HEK293T (cell line): Measurements from ENCODE around the gene HDAC9.
"Not testable (repeated sequence)": the region's sequence is repeated elsewhere in the genome, so short reads cannot be mapped to it uniquely, and the experiment has no call there.

Experiments
- CTCF ChIA-PET: fragments of 350-600 bp; formaldehyde crosslinking; extraction: SDS; loops from one replicate; lab custom pipeline; 2021; ENCODE audit warnings: antibody characterized with exemption, inconsistent platforms; lab: Yijun Ruan, JAX
- POLR2A ChIA-PET: fragments of 350-600 bp; formaldehyde crosslinking; extraction: SDS; loops from one replicate; lab custom pipeline; 2020; ENCODE audit warnings: antibody characterized with exemption, inconsistent platforms; lab: Yijun Ruan, JAX
- DNase-seq: peaks from one replicate; pipeline ENCODE4 v3.0.0; 2012; ENCODE audit warnings: mixed read lengths; ENCODE audit errors: extremely low spot score
- ARNT ChIP-seq: fragments of 450-650 bp; IDR thresholded peaks from 2 replicates; pipeline ENCODE4 v1.6.1; 2017; ENCODE audit warnings: mild to moderate bottlenecking
- BHLHE40 ChIP-seq: fragments of 450-650 bp; IDR thresholded peaks from 2 replicates; pipeline ENCODE4 v1.6.1; 2016; ENCODE audit warnings: mild to moderate bottlenecking, moderate library complexity, borderline replicate concordance
- CTBP1 ChIP-seq: fragments of 450-650 bp; IDR thresholded peaks from 2 replicates; pipeline ENCODE4 v1.6.1; 2016; ENCODE audit warnings: borderline replicate concordance
- ELF4 ChIP-seq: fragments of 450-650 bp; IDR thresholded peaks from 2 replicates; pipeline ENCODE4 v1.6.1; 2017; ENCODE audit warnings: antibody characterized with exemption
- FOXA1 ChIP-seq: fragments of 450-650 bp; IDR thresholded peaks from 2 replicates; pipeline ENCODE4 v1.6.1; 2016; ENCODE audit warnings: mild to moderate bottlenecking
- FOXK2 ChIP-seq: fragments of 450-650 bp; IDR thresholded peaks from 2 replicates; pipeline ENCODE4 v1.6.1; 2016; ENCODE audit warnings: mild to moderate bottlenecking
- FOXM1 ChIP-seq: fragments of 450-650 bp; IDR thresholded peaks from 2 replicates; pipeline ENCODE4 v1.6.1; 2017; ENCODE audit warnings: mild to moderate bottlenecking, borderline replicate concordance
- HDGF ChIP-seq: fragments of 450-650 bp; IDR thresholded peaks from 2 replicates; pipeline ENCODE4 v1.6.1; 2017; ENCODE audit warnings: antibody characterized with exemption, borderline replicate concordance
- L3MBTL2 ChIP-seq: fragments of 450-650 bp; conservative IDR thresholded peaks from 2 replicates; pipeline ENCODE4 v1.6.1; 2016; ENCODE audit warnings: mild to moderate bottlenecking
- LEF1 ChIP-seq: fragments of 450-650 bp; IDR thresholded peaks from 2 replicates; pipeline ENCODE4 v1.6.1; 2017; ENCODE audit warnings: mild to moderate bottlenecking, borderline replicate concordance
- NFRKB ChIP-seq: fragments of 450-650 bp; IDR thresholded peaks from 2 replicates; pipeline ENCODE4 v1.6.1; 2016; ENCODE audit warnings: mild to moderate bottlenecking, moderate library complexity
- SP1 ChIP-seq: fragments of 450-650 bp; IDR thresholded peaks from 2 replicates; pipeline ENCODE4 v1.6.1; 2017
- SUZ12 ChIP-seq: fragments of 450-650 bp; IDR thresholded peaks from 2 replicates; pipeline ENCODE4 v1.6.1; 2016; ENCODE audit warnings: mild to moderate bottlenecking
- TARDBP ChIP-seq: fragments of 450-650 bp; IDR thresholded peaks from 2 replicates; pipeline ENCODE4 v1.6.1; 2016
- ZNF384 ChIP-seq: fragments of 450-650 bp; IDR thresholded peaks from 2 replicates; pipeline ENCODE4 v1.6.1; 2016
- TF ChIP-seq, protein P1 (sequence below): fragments of 450-650 bp; IDR thresholded peaks from 2 replicates; pipeline ENCODE4 v1.6.1; 2016

Gene HDAC9

DNA sequence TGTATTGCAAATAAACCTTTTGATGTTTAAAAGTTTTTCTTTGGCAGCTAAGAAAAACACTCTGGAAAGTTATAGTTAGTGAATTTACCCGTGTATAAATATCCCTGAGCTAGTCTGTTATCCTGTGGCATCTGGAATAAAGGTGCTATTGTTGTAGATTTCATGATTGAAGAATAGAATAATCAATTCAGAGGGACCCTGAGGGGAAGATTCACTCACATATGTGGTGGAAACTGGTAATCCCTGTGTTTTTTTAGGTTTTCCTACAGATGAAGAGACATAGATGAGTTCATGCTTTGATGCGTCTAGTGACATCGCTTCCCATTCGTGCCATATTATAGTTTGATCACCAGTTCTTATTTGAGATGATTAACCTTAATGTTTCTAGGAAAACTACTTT lies 457.3 kb downstream of the HDAC9 start:
- TF ChIP-seq HDGF (no peak), ELF4 (no peak), FOXM1 (no peak), FOXA1 (no peak), ZNF384 (no peak), SUZ12 (no peak), SP1 (no peak), CTBP1 (no peak), LEF1 (no peak), NFRKB (no peak), L3MBTL2 (no peak)
- TF ChIP-seq, protein P1, sequence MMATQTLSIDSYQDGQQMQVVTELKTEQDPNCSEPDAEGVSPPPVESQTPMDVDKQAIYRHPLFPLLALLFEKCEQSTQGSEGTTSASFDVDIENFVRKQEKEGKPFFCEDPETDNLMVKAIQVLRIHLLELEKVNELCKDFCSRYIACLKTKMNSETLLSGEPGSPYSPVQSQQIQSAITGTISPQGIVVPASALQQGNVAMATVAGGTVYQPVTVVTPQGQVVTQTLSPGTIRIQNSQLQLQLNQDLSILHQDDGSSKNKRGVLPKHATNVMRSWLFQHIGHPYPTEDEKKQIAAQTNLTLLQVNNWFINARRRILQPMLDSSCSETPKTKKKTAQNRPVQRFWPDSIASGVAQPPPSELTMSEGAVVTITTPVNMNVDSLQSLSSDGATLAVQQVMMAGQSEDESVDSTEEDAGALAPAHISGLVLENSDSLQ: no peak
- DNase-seq: no peak
- CTCF ChIA-PET: no interaction called here
- POLR2A ChIA-PET: no interaction called here

DNA sequence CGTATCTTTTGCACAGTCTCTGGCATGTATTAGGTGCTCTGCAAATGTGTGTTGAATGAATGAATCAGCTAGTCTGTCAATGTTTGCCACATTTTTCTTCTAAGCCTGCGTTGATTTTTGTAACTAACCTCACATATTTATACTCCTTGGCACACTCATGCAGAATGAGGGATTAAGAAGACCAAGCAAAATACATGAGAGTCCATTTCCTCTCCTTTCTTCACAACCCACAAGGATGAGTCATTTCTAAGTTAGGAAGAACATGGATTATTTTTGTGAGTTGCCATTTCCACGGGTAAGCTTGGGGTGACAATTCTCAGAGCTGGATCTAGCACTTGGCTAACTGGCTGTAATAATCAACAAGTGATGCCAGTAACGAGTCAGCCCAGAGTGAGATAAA lies 463.1 kb downstream of the HDAC9 start:
- POLR2A ChIA-PET: no interaction called here
- no peak for DNase-seq
- TF ChIP-seq LEF1 (no peak), TARDBP (no peak), FOXM1 (no peak), SUZ12 (no peak), FOXK2 (no peak), ELF4 (no peak), BHLHE40 (no peak), SP1 (no peak), ARNT (no peak), L3MBTL2 (no peak), FOXA1 (no peak), NFRKB (no peak)
- CTCF ChIA-PET: no interaction called here

DNA sequence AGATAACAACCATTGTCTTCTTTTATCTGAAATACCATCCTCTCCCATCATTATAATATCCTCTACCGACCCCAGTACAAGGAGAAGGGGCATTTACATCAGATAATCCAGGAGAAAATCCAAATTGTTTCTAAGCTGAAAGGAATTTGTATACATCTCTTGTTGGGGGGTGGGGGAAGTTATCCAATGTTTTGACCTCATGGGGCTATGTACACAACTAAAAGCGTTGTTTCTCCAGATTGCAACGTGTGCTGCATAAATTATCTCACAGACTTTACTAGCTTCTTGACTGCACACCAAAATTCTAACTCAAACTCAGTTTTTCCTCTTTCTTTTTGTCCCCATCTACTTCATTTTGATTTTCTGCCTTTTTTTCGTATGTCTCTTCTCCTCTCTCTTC lies 465.2 kb downstream of the HDAC9 start:
- ChIA-PET CTCF (no interaction called here), POLR2A (no interaction called here)
- no peak for DNase-seq
- TF ChIP-seq CTBP1: no peak
- TF ChIP-seq TARDBP: no peak
- no peak for TF ChIP-seq BHLHE40
- TF ChIP-seq SP1: no peak
- no peak for TF ChIP-seq LEF1
- no peak for TF ChIP-seq ARNT
- TF ChIP-seq FOXK2: no peak
- TF ChIP-seq ELF4: no peak
- no peak for TF ChIP-seq L3MBTL2
- TF ChIP-seq FOXM1: no peak

DNA sequence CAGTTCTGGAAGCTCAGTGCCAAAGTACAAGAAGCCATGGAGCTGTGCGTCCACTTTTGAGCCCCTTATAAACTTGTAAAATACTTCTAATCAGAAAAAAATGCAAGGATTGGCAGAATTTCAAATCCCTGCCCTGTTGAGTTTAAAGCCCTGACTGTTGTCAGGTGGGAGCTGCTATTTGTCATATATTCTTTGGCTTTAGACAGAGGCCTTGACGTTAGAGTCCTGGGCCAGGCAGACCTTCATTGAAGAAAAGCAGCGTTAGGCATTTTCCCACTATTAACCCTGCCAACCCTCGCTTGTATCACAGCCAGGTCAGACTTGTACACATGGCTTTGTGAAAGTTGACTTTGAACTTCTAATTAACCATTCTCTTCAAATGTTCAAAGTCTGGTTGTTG lies 466.5 kb downstream of the HDAC9 start:
- POLR2A ChIA-PET: no interaction called here
- CTCF ChIA-PET: no interaction called here
- DNase-seq: no peak
- no peak for TF ChIP-seq FOXK2
- TF ChIP-seq ARNT: no peak
- no peak for TF ChIP-seq SUZ12
- no peak for TF ChIP-seq FOXM1
- TF ChIP-seq L3MBTL2: no peak
- TF ChIP-seq BHLHE40: no peak
- TF ChIP-seq ZNF384: no peak
- TF ChIP-seq SP1: no peak
- no peak for TF ChIP-seq HDGF
- TF ChIP-seq NFRKB: no peak
- TF ChIP-seq FOXA1: no peak
- TF ChIP-seq TARDBP: no peak
- TF ChIP-seq LEF1: no peak
- no peak for TF ChIP-seq ELF4

DNA sequence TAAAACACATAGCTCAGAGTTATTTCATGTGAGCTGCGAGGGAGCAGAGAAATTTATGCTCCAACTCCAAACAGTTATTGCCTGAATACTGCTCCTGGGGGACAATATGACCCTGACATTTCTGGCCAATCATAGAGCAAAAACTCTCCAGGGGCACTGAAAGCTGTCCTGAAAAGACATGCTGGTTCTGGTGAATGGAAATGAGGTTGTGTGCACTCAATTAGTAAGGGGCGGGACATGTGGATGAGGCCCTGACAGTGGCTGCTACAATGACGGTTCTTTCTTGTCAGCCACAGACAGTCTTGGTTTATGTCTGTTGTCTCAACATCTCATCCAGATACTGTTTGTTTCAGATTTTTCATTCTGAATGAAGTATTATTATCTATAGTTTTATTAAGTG lies 470.1 kb downstream of the HDAC9 start:
- TF ChIP-seq FOXM1 (no peak), NFRKB (no peak), BHLHE40 (no peak), FOXK2 (no peak), TARDBP (no peak)
- ChIA-PET CTCF (no interaction called here), POLR2A (no interaction called here)
- no peak for DNase-seq

DNA sequence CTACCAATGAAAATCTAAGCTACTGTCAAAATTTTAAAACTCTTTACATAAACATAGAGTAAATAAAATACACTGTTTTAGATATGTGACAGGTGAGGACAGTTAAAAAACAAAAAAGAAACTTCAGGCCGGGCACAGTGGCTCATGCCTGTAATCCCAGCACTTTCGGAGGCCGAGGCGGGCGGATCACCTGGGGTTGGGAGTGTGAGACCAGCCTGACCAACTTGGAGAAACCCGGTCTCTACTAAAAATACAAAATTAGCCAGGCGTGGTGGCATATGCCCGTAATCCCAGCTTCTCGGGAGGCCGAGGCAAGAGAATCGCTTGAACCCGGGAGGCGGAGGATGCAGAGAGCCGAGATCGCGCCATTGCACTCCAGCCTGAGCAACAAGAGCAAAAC lies 472.2 kb downstream of the HDAC9 start:
- POLR2A ChIA-PET, CTCF ChIA-PET, DNase-seq: not testable (repeated sequence)

DNA sequence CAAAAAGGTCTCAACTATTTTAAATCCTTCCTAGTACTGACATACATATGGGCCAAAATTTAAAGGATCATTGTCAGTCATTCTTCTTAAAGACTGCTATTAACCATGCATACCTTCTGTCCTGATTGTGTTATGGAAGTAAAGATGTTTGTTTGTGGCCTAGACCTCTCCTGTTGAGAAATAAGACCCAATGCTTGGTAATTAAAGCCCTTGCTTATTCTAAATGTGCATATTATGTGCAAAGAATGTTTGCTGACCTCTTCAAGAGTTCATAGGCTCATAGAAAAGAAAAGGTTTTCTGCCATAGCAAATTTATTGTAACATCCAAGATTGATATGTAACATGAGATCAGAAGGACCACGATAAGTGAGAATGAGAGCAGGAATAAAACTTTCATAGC lies 476.3 kb downstream of the HDAC9 start:
- TF ChIP-seq ZNF384 (no peak), SP1 (no peak), L3MBTL2 (no peak), SUZ12 (no peak), NFRKB (no peak), TARDBP (no peak), LEF1 (no peak), FOXA1 (no peak), BHLHE40 (no peak), FOXM1 (no peak), HDGF (no peak), FOXK2 (no peak), CTBP1 (no peak)
- TF ChIP-seq, protein P1: no peak
- ChIA-PET POLR2A (no interaction called here), CTCF (no interaction called here)
- DNase-seq: no peak
